SU-DHL-6 (cell line): Measurements from ENCODE around the gene SLC6A12.

ENCODE experiments used
- EZH2phosphoT487 ChIP-seq: fragments of 200-600 bp; sonication (generic), shearing (Covaris generic); conservative IDR thresholded peaks from 2 replicates; pipeline ENCODE4 v1.6.1; 2018; ENCODE audit warnings: mild to moderate bottlenecking, antibody characterized with exemption, low read length, moderate library complexity, mixed read lengths
- TF ChIP-seq, protein P1 (sequence below): fragments of 200-600 bp; sonication (generic); IDR thresholded peaks from one replicate; pipeline ENCODE4 v1.5.1; 2017; ENCODE audit warnings: antibody characterized with exemption, mild to moderate bottlenecking, low read length, moderate library complexity; ENCODE audit not compliant: insufficient read depth, poor library complexity, severe bottlenecking

DNA sequence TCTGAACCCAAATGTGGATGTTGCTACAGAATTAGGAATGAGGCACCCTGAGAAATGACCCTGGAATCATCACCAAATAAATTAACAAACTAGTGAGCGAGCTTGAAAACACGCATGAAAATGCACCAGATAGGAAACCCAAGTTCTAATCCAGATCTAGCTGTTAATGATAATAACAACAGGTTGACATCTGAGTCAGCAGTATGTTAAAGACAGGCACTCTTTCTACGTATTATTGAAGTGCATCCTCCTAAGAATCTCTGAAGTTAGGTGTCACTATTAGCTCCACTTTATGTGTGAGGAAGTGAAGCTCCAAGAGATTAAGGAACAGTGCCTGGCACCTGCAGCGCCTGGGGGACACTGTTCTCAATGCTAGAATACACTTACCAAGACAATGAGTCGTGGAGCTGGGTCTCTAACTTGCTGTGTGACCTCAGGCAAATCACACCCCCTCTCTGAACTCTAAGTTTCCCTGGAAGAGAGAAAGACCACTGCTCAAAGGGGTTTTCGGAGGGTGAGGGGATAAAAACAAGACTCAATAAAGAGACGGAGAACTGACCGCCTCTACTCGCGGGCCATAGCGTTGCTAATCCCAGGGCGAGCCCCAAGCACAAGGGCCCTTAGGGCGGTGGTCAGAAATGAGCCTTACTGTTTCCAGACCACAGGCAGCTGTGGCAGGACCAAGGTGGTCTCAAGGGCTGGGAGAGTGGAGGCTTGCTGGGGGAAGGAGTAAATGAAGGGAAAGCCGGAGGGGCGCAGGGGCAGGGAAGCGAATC, 2.1 kb downstream of the SLC6A12 start:
- TF ChIP-seq, protein P1, sequence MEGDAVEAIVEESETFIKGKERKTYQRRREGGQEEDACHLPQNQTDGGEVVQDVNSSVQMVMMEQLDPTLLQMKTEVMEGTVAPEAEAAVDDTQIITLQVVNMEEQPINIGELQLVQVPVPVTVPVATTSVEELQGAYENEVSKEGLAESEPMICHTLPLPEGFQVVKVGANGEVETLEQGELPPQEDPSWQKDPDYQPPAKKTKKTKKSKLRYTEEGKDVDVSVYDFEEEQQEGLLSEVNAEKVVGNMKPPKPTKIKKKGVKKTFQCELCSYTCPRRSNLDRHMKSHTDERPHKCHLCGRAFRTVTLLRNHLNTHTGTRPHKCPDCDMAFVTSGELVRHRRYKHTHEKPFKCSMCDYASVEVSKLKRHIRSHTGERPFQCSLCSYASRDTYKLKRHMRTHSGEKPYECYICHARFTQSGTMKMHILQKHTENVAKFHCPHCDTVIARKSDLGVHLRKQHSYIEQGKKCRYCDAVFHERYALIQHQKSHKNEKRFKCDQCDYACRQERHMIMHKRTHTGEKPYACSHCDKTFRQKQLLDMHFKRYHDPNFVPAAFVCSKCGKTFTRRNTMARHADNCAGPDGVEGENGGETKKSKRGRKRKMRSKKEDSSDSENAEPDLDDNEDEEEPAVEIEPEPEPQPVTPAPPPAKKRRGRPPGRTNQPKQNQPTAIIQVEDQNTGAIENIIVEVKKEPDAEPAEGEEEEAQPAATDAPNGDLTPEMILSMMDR = no peak
- TF ChIP-seq EZH2phosphoT487 = no peak
